GM12891 (cell line): ENCODE results near the gene ITGB6.

Source experiments
- POLR2A ChIP-seq: IDR thresholded peaks from 2 replicates; pipeline ENCODE4 v1.6.1; 2011; ENCODE audit warnings: low read depth, low read length, control low read depth
- POLR2AphosphoS5 ChIP-seq: IDR thresholded peaks from 2 replicates; pipeline ENCODE4 v1.6.1; 2011; ENCODE audit warnings: low read depth, low read length, control low read depth

DNA sequence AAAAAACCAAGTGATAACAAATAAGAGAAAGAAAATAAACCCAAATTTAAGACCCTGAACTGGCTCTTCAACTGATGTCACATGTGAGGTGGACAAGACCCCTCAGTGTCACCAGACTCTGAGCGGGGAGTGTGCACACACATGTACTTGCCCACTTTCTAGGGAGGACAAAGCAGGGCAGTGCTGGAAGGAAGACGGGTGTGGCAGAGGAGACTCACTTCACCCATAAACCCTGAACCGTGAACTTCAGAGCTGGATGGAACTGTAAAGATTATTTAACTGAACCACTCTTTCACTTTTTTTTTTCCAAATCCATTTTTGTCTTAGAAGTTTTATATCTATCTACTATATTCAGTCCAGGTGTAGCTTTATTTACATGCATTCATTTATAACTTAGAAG is 149.9 kb downstream of the ITGB6 start:
- TF ChIP-seq POLR2A, result no peak
- no peak for TF ChIP-seq POLR2AphosphoS5
